MM.1S (cell line): ENCODE measurements around the gene FGF12.

Experiments used
- DNase-seq: peaks from one replicate; pipeline ENCODE4 v3.0.0-alpha.2; 2015
- H2AFZ ChIP-seq: fragments of 300-600 bp; sonication (generic); 2 replicates; pipeline ENCODE4 v1.6.0; 2016; ENCODE audit warnings: antibody characterized with exemption, low read length
- H3F3A ChIP-seq: fragments of 300-600 bp; sonication (generic); 2 replicates; pipeline ENCODE4 v1.6.1; 2016; ENCODE audit warnings: mild to moderate bottlenecking, antibody characterized with exemption, low read length, moderate library complexity, mixed read lengths; ENCODE audit not compliant: insufficient read depth
- H3K27ac ChIP-seq: fragments of 300-600 bp; sonication (generic); 2 replicates; pipeline ENCODE4 v1.5.1; 2016; ENCODE audit warnings: mild to moderate bottlenecking, low read length
- H3K27me3 ChIP-seq: fragments of 300-600 bp; sonication (generic); replicated peaks from 2 replicates; pipeline ENCODE4 v1.6.0; 2016; ENCODE audit warnings: low read length; ENCODE audit not compliant: insufficient read depth
- H3K36me3 ChIP-seq: fragments of 300-600 bp; sonication (generic); replicated peaks from 2 replicates; pipeline ENCODE4 v1.6.1; 2016; ENCODE audit warnings: mild to moderate bottlenecking, low read length, mixed read lengths; ENCODE audit not compliant: insufficient read depth
- H3K4me1 ChIP-seq: fragments of 300-600 bp; sonication (generic); 2 replicates; pipeline ENCODE4 v1.6.1; 2016; ENCODE audit warnings: low read length, mixed read lengths
- H3K4me2 ChIP-seq: fragments of 300-600 bp; sonication (generic); 2 replicates; pipeline ENCODE4 v1.6.0; 2016; ENCODE audit warnings: low read depth, low read length
- H3K4me3 ChIP-seq: fragments of 300-600 bp; sonication (generic); 2 replicates; pipeline ENCODE4 v1.5.1; 2016; ENCODE audit warnings: low read length, mixed read lengths
- H3K79me2 ChIP-seq: fragments of 300-600 bp; sonication (generic); 2 replicates; pipeline ENCODE4 v1.6.1; 2016; ENCODE audit warnings: mixed run types, low read length, mixed read lengths
- H3K9ac ChIP-seq: fragments of 300-600 bp; sonication (generic); 2 replicates; pipeline ENCODE4 v1.6.1; 2016; ENCODE audit warnings: low read length, mixed read lengths
- H3K9me2 ChIP-seq: fragments of 300-600 bp; sonication (generic); replicated peaks from 2 replicates; pipeline ENCODE4 v1.6.1; 2016; ENCODE audit warnings: mild to moderate bottlenecking, low read length, mixed read lengths; ENCODE audit not compliant: insufficient read depth
- H3K9me3 ChIP-seq: fragments of 300-600 bp; sonication (generic); replicated peaks from 2 replicates; pipeline ENCODE4 v1.6.1; 2016; ENCODE audit warnings: mild to moderate bottlenecking, low read length, mixed read lengths; ENCODE audit not compliant: insufficient read depth
- H4K20me1 ChIP-seq: fragments of 300-600 bp; sonication (generic); 2 replicates; pipeline ENCODE4 v1.6.1; 2016; ENCODE audit warnings: mild to moderate bottlenecking, low read length, moderate library complexity, mixed read lengths; ENCODE audit not compliant: insufficient read depth
- EZH2 ChIP-seq: fragments of 300-600 bp; sonication (generic); optimal IDR thresholded peaks from 2 replicates; pipeline ENCODE3; 2017; ENCODE audit warnings: low read depth, mild to moderate bottlenecking, antibody characterized with exemption, low read length, mixed read lengths
- EZH2phosphoT487 ChIP-seq: fragments of 300-600 bp; sonication (generic); IDR thresholded peaks from 2 replicates; pipeline ENCODE4 v1.6.1; 2018; ENCODE audit warnings: antibody characterized with exemption, low read length
- TF ChIP-seq, protein P1 (sequence below): fragments of 300-600 bp; sonication (generic); IDR thresholded peaks from 2 replicates; pipeline ENCODE4 v1.5.1; 2016; ENCODE audit warnings: antibody characterized with exemption, low read length, mixed read lengths

The FGF12 gene

DNA sequence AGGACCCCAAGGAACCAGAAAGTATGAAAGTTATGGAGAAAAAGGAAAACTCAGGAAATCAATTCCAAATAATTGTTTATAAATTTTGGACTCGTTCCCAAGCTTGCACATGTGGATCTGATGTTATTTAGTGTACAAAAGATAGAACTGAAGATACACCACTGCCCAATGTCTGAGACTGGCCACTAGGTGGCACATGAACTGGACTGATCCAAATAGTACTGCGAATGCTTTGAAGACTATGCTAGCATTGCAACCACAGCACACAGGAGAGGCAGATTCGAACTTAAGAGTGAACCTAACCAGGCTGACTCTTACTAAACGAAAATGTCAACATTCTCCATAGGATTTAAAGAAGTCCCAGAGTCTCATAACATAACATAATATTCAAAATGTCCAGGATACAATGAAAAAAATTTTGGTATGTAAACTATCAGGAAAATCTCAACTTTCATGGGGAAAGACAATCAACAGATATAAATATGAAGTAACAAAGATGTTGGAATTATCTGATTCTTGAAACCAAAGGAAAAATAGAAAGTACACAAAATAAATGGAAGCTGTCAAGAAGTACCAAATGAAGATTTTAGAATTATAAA, 596.7 kb downstream of the FGF12 start:
- Histone ChIP-seq H3K27me3 (no peaks in the 10 kb centered on the region), H3F3A (no peaks in the 10 kb centered on the region), H3K4me2 (no peak overlapping the region), H3K36me3 (no peaks in the 10 kb centered on the region), H3K27ac (no peak overlapping the region), H3K9me2 (no peaks in the 10 kb centered on the region), H3K9me3 (no peaks in the 10 kb centered on the region), H3K9ac (no peak overlapping the region), H2AFZ (no peak overlapping the region), H3K79me2 (no peaks in the 10 kb centered on the region), H4K20me1 (no peaks in the 10 kb centered on the region), H3K4me3 (no peak overlapping the region), H3K4me1 (no peaks in the 10 kb centered on the region)
- TF ChIP-seq, protein P1, sequence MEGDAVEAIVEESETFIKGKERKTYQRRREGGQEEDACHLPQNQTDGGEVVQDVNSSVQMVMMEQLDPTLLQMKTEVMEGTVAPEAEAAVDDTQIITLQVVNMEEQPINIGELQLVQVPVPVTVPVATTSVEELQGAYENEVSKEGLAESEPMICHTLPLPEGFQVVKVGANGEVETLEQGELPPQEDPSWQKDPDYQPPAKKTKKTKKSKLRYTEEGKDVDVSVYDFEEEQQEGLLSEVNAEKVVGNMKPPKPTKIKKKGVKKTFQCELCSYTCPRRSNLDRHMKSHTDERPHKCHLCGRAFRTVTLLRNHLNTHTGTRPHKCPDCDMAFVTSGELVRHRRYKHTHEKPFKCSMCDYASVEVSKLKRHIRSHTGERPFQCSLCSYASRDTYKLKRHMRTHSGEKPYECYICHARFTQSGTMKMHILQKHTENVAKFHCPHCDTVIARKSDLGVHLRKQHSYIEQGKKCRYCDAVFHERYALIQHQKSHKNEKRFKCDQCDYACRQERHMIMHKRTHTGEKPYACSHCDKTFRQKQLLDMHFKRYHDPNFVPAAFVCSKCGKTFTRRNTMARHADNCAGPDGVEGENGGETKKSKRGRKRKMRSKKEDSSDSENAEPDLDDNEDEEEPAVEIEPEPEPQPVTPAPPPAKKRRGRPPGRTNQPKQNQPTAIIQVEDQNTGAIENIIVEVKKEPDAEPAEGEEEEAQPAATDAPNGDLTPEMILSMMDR: peak; percentile 97
- TF ChIP-seq EZH2 (no peak), EZH2phosphoT487 (no peak)
- peak; percentile 84 for DNase-seq

DNA sequence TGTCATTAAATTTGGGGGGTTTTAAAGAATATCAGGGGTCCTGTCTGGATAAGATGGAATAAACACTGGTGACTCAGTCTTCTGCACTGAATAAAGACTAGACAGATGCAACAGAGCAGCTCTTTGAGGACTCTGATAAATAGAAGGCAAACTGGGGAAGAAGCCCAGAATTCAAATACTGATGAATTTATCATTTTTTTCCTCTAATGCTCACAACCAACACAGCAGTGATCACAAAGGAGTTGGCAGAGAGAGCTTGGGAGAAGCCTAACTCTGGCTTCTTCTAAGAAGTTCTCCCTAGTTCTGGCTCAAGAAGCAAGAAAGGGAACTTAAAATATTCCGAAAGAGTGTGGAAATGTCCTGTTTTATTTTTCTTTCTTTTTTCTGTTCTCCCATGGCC, 597.8 kb downstream of the FGF12 start:
- no peak for TF ChIP-seq EZH2
- TF ChIP-seq, protein P1: no peak
- TF ChIP-seq EZH2phosphoT487: no peak
- no peak overlapping the region for H2AFZ ChIP-seq
- H3K4me3 ChIP-seq: no peak overlapping the region
- DNase-seq: no peak
- no peaks in the 10 kb centered on the region for H3K9me2 ChIP-seq
- no peak overlapping the region for H3K4me2 ChIP-seq
- H3K9me3 ChIP-seq: no peaks in the 10 kb centered on the region
- no peak overlapping the region for H3K27ac ChIP-seq
- H3K9ac ChIP-seq: no peak overlapping the region
- no peaks in the 10 kb centered on the region for H3F3A ChIP-seq
- no peaks in the 10 kb centered on the region for H3K4me1 ChIP-seq
- H3K27me3 ChIP-seq: no peaks in the 10 kb centered on the region
- no peaks in the 10 kb centered on the region for H3K79me2 ChIP-seq
- H3K36me3 ChIP-seq: no peaks in the 10 kb centered on the region
- no peaks in the 10 kb centered on the region for H4K20me1 ChIP-seq

DNA sequence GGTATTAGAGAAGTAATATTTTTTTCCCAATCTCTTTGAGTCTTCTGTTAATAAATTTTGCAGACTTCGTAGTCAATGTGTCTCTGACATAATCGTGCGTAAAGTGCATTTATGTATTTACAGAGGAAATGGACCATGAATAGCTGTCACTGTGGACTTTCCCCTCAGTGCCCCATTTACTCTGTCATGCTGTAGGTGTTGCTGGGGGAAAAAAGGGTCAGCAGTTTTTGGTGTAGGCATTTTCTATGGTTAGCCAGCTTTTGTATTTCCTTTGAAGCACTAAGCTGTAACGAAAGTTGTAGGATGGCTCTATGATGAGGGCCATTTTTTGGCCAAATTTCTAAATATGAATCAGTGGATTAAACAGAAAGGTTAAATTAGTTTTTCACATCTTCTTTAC, 598.4 kb downstream of the FGF12 start:
- no peak overlapping the region for H3K4me3 ChIP-seq
- no peak overlapping the region for H3K4me2 ChIP-seq

More for the DNA sequence above, 598.4 kb downstream of the FGF12 start:
- no peaks in the 10 kb centered on the region for H3K36me3 ChIP-seq
- DNase-seq: no peak
- H3K27ac ChIP-seq: no peak overlapping the region
- H3K4me1 ChIP-seq: no peaks in the 10 kb centered on the region
- no peaks in the 10 kb centered on the region for H3K9me2 ChIP-seq
- no peak overlapping the region for H2AFZ ChIP-seq
- no peaks in the 10 kb centered on the region for H4K20me1 ChIP-seq
- H3K27me3 ChIP-seq: no peaks in the 10 kb centered on the region
- no peaks in the 10 kb centered on the region for H3K79me2 ChIP-seq
- no peaks in the 10 kb centered on the region for H3F3A ChIP-seq
- TF ChIP-seq EZH2phosphoT487 (no peak), EZH2 (no peak)
- TF ChIP-seq, protein P1: no peak
- H3K9ac ChIP-seq: no peak overlapping the region
- no peaks in the 10 kb centered on the region for H3K9me3 ChIP-seq
